K562 (cell line): Measurements from ENCODE around the gene PRICKLE2. TPM values are rescaled to one million over a fixed set of nuclear protein-coding genes. Genes with fewer than 3 reads are reported as not detected.
"Not testable (repeated sequence)": the region's sequence is repeated elsewhere in the genome, so short reads cannot be mapped to it uniquely, and the experiment has no call there.

Experiments
- ATAC-seq: fragments of 200-7000 bp; cut with Tn5 transposase; 3 replicates; pipeline ENCODE4 v1.9.1; 2020; ENCODE audit warnings: moderate library complexity
- BruUV-seq: library from RNA; stranded (reverse); fragments of 400-500 nt; replicated peaks from 2 replicates; lab custom pipeline; 2021; lab: Mats Ljungman, UMichigan
- CTCF ChIA-PET: fragments of 300-600 bp; formaldehyde crosslinking; extraction: SDS; loops from one replicate; lab custom pipeline; 2021; ENCODE audit warnings: low intra/inter-chr PET ratio; lab: Yijun Ruan, JAX
- POLR2A ChIA-PET: fragments of 300-600, 350-650 bp; sonication (Branson Sonifier 250); formaldehyde crosslinking; extraction: SDS; loops from one replicate; lab custom pipeline; 2021; ENCODE audit warnings: antibody characterized with exemption, inconsistent platforms; lab: Yijun Ruan, JAX
- DNase-seq, 4 experiments: peaks; one replicate each; pipeline versions ENCODE4 v3.0.0 to v3.0.0-alpha.2; 2011 to 2018; ENCODE audit warnings: low spot score in 3 of 4, mixed read lengths in 3 of 4; ENCODE audit errors: extremely low read depth in 1 of 4
- FAIRE-seq: peaks from 2 replicates; lab custom pipeline; 2011; peaks lifted over from hg19 to GRCh38; lab: Jason Lieb, UNC
- H2AFZ ChIP-seq: 2 replicates; pipeline ENCODE4 v1.6.0; 2011; ENCODE audit warnings: low read depth, low read length, control low read depth, inconsistent platforms
- H3K27ac ChIP-seq: fragments of 200-600 bp; 3 replicates; pipeline ENCODE4 v1.8.0; 2011; ENCODE audit warnings: low read depth, mild to moderate bottlenecking, control low read depth, inconsistent platforms, low read length, moderate library complexity, mixed read lengths; ENCODE audit errors: extremely low read depth
- H3K27me3 ChIP-seq, 2 experiments: fragments of 300-600 bp in 1 of 2; 2 replicates in 1 of 2; 3 replicates in 1 of 2; pipeline versions ENCODE4 v1.6.0 to v1.8.0; 2011; ENCODE audit warnings: inconsistent platforms in 2 of 2, low read length in 2 of 2, mild to moderate bottlenecking in 1 of 2, mixed read lengths in 1 of 2, moderate library complexity in 1 of 2; ENCODE audit not compliant: control insufficient read depth in 2 of 2, insufficient read depth in 2 of 2
- H3K36me3 ChIP-seq: fragments of 300-600 bp; 3 replicates; pipeline ENCODE4 v1.8.0; 2011; ENCODE audit warnings: mild to moderate bottlenecking, low read length, inconsistent platforms; ENCODE audit not compliant: control insufficient read depth, insufficient read depth
- H3K4me1 ChIP-seq, 2 experiments: fragments of 200-600 bp in 1 of 2; replicated peaks in 1 of 2; 2 replicates in 1 of 2; 3 replicates in 1 of 2; pipeline versions ENCODE4 v1.5.1 to v1.8.0; 2011; ENCODE audit warnings: inconsistent platforms in 2 of 2, low read length in 2 of 2, mild to moderate bottlenecking in 1 of 2, mixed read lengths in 1 of 2, moderate library complexity in 1 of 2; ENCODE audit not compliant: control insufficient read depth in 2 of 2, insufficient read depth in 2 of 2
- H3K4me2 ChIP-seq: 2 replicates; pipeline ENCODE4 v1.6.1; 2011; ENCODE audit warnings: low read length, control low read depth, inconsistent platforms, mixed read lengths; ENCODE audit not compliant: insufficient read depth
- H3K4me3 ChIP-seq: fragments of 200-600 bp; sonication (generic), shearing (Covaris generic); 2 replicates; pipeline ENCODE4 v1.5.1; 2016; ENCODE audit warnings: control low read depth, inconsistent platforms
- H3K79me2 ChIP-seq: fragments of 200-600 bp; 3 replicates; pipeline ENCODE4 v1.8.0; 2011; ENCODE audit warnings: low read length, inconsistent platforms; ENCODE audit not compliant: control insufficient read depth, insufficient read depth
- H3K9ac ChIP-seq, 2 experiments: 2 replicates each; pipeline versions ENCODE4 v1.6.0 to v1.6.1; 2011; ENCODE audit warnings: low read depth in 2 of 2, low read length in 2 of 2, control low read depth in 1 of 2, inconsistent platforms in 1 of 2, mild to moderate bottlenecking in 1 of 2, mixed read lengths in 1 of 2; ENCODE audit not compliant: insufficient read depth in 1 of 2
- H3K9me1 ChIP-seq: one replicate; pipeline ENCODE4 v1.6.0; 2011; ENCODE audit warnings: inconsistent platforms, mild to moderate bottlenecking, low read length, moderate library complexity; ENCODE audit not compliant: control insufficient read depth, insufficient read depth
- H3K9me3 ChIP-seq: replicated peaks from 2 replicates; pipeline ENCODE4 v1.5.1; 2011; ENCODE audit warnings: low read depth, low read length, inconsistent platforms; ENCODE audit not compliant: control insufficient read depth, insufficient read depth
- H4K20me1 ChIP-seq: replicated peaks from 2 replicates; pipeline ENCODE4 v1.6.1; 2011; ENCODE audit warnings: low read length, inconsistent platforms, mixed read lengths; ENCODE audit not compliant: control insufficient read depth, insufficient read depth
- HDAC8 ChIP-seq: fragments of 450-650 bp; IDR thresholded peaks from 2 replicates; pipeline ENCODE4 v1.6.1; 2016; ENCODE audit warnings: mild to moderate bottlenecking, missing genetic modification characterization, moderate library complexity, missing compliant biosample characterization
- SNIP1 ChIP-seq: fragments of 450-650 bp; IDR thresholded peaks from 2 replicates; pipeline ENCODE4 v1.7.1; 2017; ENCODE audit warnings: low read depth, mild to moderate bottlenecking
- ZNF133 ChIP-seq: fragments of 250-450 bp; sonication (Bioruptor Pico); IDR thresholded peaks from 2 replicates; pipeline ENCODE4 v1.4.0; 2020; ENCODE audit warnings: mild to moderate bottlenecking
- WGBS: fragments of 100-300 bp; shearing (Covaris generic); methylation state at CpG from one replicate; pipeline ENCODE4 v1.1.6; 2016; ENCODE audit warnings: low coverage, mixed read lengths; ENCODE audit not compliant: insufficient coverage; ENCODE audit errors: missing lambda C conversion rate; 5-methylcytosine and 5-hydroxymethylcytosine counted together
- in situ Hi-C: fragments of 300-500 bp; cut with MboI; formaldehyde crosslinking; loops from 4 replicates; pipeline ENCODE4 v1.15.0; 2018; ENCODE audit warnings: inconsistent platforms, mixed read lengths
- intact Hi-C: fragments of 100-400 bp; cut with micrococcal nuclease; formaldehyde crosslinking; loops from 2 replicates; pipeline ENCODE4 v1.14.2; 2022
- polyA plus RNA-seq, 8 experiments: library from polyadenylated mRNA; depleted of rRNA in 4 of 8; stranded (reverse) in 5 of 8; unstranded in 3 of 8; fragments of >200 nt; fragmentation: Nextera tagmentation in 2 of 8; fragmentation: Illumina TruSeq in 1 of 8; extraction: Ambion mirVana in 2 of 8; extraction: Trizol in 1 of 8; gene quantifications; 2 replicates each; pipeline versions ENCODE4 v1.2.1 to v1.2.3, GENCODE V29; 2011 to 2014; ENCODE audit warnings: inconsistent platforms in 1 of 8, missing spikeins in 1 of 8
- total RNA-seq, 7 experiments: library from RNA; depleted of rRNA in 6 of 7; stranded (reverse); fragments of >200 nt in 6 of 7; fragmentation: Illumina TruSeq in 2 of 7; extraction: Trizol in 2 of 7; gene quantifications; 2 replicates each; pipeline versions ENCODE4 v1.2.1 to v1.2.3, GENCODE V29; 2011 to 2021; ENCODE audit warnings: low replicate concordance in 1 of 7

PRICKLE2 gene
- total and polyA plus RNA-seq, 9 of the 15 experiments (the other 6 are each of a cell fraction or from before 2014, with no cell fraction given) = 0.07 to 0.09 TPM; not detected in 7

DNA sequence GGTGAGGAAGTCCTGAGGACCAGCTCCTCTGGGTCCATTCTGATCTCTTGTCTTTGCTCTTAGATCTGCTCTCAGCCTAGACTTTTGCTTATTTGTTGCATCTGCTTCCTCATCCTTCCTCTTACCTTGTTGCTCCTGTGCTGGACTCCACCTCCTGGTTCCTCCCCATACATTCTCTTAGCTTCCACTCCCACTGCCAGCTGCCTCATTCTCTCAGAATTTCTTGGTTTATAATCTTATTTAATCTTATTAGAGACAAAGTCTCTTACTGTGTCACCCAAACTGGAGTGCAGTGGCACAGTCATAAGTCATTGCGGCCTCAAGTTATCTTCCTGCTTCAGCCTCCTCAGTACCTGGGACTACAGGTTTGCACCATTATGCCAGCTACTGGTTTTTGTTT, 133.8 kb downstream of the PRICKLE2 start (continued):
- TF ChIP-seq ZNF133 (CRISPR knock-in tag) = no peak
- TF ChIP-seq HDAC8 (tag) = no peak
- no peak for TF ChIP-seq SNIP1

DNA sequence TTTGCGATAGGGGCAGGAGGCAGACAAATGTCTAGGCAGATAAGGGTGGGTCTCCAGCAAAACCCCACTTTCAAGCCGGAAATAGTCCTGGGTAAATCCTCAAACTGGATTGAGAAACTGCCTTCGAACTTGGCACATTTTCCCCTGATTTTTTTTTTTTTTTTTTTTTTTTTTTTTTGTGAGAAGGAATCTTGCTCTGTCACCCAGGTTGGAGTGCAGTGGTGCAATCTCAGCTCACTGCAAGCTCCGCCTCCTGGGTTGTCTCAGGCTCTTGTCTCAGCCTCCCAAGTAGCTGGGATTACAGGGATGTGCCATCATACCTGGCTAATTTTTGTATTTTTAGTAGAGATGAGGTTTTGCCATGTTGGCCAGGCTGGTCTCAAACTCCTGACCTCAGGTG, 135.9 kb downstream of the PRICKLE2 start:
- FAIRE-seq, H3K4me3 ChIP-seq, H4K20me1 ChIP-seq, H2AFZ ChIP-seq, BruUV-seq, CTCF ChIA-PET, ATAC-seq, H3K4me1 ChIP-seq, intact Hi-C loops, H3K27ac ChIP-seq, H3K27me3 ChIP-seq, in situ Hi-C loops, H3K4me2 ChIP-seq, H3K9me3 ChIP-seq, H3K79me2 ChIP-seq, H3K9ac ChIP-seq, H3K36me3 ChIP-seq, DNase-seq, H3K9me1 ChIP-seq: not testable (repeated sequence)
- 0% methylated on average over 4 of the region's 4 CpGs for WGBS
- POLR2A ChIA-PET = interaction anchor here (0.6 kb wide), 1 partner anchor 162 kb away, joined by 3 read pairs; no protein-coding TSS in a partner anchor
